Tibial nerve (tissue), 3 donors: ENCODE measurements around the gene AMOT.

ENCODE experiments used
- POLR2A ChIP-seq, 2 donors: fragments of 450-650 bp; IDR thresholded peaks; one replicate each; pipeline ENCODE4 v1.6.1; 2017; ENCODE audit warnings: antibody characterized with exemption in 2 of 2, mild to moderate bottlenecking in 2 of 2, moderate library complexity in 2 of 2
- TF ChIP-seq, protein P1 (sequence below), 5 experiments: fragments of 200-600 bp in 3 of 5; fragments of 450-650 bp in 2 of 5; sonication (generic) in 3 of 5; IDR thresholded peaks; one replicate each; pipeline ENCODE4 v1.5.1; 2016 to 2019; ENCODE audit warnings: antibody characterized with exemption in 5 of 5, mild to moderate bottlenecking in 3 of 5, moderate library complexity in 2 of 5

DNA sequence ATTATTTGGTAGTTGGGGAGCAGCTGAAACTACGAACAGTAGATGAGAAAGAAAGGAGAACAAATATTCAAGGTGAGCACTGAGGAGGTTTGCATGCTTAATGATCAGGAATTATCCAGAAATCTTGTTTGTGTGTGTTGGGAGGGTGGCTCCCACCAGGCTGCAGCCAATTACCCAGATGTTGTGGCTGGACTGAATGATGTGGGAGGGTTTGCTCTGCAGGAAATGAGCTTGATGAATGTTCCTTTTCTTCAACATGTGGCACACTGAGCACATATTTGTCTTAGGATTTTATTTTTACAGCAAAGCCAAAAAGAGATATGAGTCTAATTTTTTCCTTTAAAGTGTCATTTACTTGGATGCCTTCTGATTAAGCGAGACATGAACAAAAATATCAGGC, 48.3 kb upstream of the AMOT start:
- TF ChIP-seq, protein P1, sequence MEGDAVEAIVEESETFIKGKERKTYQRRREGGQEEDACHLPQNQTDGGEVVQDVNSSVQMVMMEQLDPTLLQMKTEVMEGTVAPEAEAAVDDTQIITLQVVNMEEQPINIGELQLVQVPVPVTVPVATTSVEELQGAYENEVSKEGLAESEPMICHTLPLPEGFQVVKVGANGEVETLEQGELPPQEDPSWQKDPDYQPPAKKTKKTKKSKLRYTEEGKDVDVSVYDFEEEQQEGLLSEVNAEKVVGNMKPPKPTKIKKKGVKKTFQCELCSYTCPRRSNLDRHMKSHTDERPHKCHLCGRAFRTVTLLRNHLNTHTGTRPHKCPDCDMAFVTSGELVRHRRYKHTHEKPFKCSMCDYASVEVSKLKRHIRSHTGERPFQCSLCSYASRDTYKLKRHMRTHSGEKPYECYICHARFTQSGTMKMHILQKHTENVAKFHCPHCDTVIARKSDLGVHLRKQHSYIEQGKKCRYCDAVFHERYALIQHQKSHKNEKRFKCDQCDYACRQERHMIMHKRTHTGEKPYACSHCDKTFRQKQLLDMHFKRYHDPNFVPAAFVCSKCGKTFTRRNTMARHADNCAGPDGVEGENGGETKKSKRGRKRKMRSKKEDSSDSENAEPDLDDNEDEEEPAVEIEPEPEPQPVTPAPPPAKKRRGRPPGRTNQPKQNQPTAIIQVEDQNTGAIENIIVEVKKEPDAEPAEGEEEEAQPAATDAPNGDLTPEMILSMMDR (IDR thresholded peaks at IDR 0.05), result no peak
- TF ChIP-seq POLR2A (IDR thresholded peaks at IDR 0.05), result no peak
